Mesenchymal stem cell (in vitro differentiated cells and primary cell): Measurements from ENCODE around the gene SATB1.

Source experiments
- DNase-seq: peaks from one replicate; pipeline ENCODE4 v3.0.0-alpha.2; 2013
- H2AFZ ChIP-seq: one replicate; pipeline ENCODE4 v1.6.1; 2013; ENCODE audit warnings: low read depth, mild to moderate bottlenecking, control low read depth, inconsistent platforms, low read length, moderate library complexity
- H2AK5ac ChIP-seq: 2 replicates; pipeline ENCODE4 v1.6.1; 2013; ENCODE audit warnings: low read length, moderate library complexity, mild to moderate bottlenecking, inconsistent platforms; ENCODE audit not compliant: severe bottlenecking
- H2BK120ac ChIP-seq: one replicate; pipeline ENCODE4 v1.6.1; 2013; ENCODE audit warnings: low read depth, mild to moderate bottlenecking, inconsistent platforms, low read length, moderate library complexity
- H2BK12ac ChIP-seq, 2 experiments: one replicate each; pipeline ENCODE4 v1.6.1; 2013; ENCODE audit warnings: inconsistent platforms in 2 of 2, low read length in 2 of 2, mild to moderate bottlenecking in 2 of 2, moderate library complexity in 2 of 2, control low read depth in 1 of 2
- H2BK15ac ChIP-seq: one replicate; pipeline ENCODE4 v1.6.1; 2013; ENCODE audit warnings: mild to moderate bottlenecking, low read depth, inconsistent platforms; ENCODE audit not compliant: poor library complexity, severe bottlenecking
- H2BK5ac ChIP-seq: 2 replicates; pipeline ENCODE4 v1.6.1; 2013; ENCODE audit warnings: low read depth, mild to moderate bottlenecking, low read length, control low read depth, inconsistent platforms; ENCODE audit not compliant: poor library complexity, severe bottlenecking
- H3K14ac ChIP-seq, 2 experiments: one replicate each; pipeline ENCODE4 v1.6.1; 2013; ENCODE audit warnings: inconsistent platforms in 2 of 2, low read length in 2 of 2, control low read depth in 1 of 2, mild to moderate bottlenecking in 1 of 2, moderate library complexity in 1 of 2
- H3K18ac ChIP-seq, 2 experiments: one replicate each; pipeline ENCODE4 v1.6.1; 2013; ENCODE audit warnings: inconsistent platforms in 2 of 2, low read length in 2 of 2, control low read depth in 1 of 2, low read depth in 1 of 2, mild to moderate bottlenecking in 1 of 2
- H3K23ac ChIP-seq, 2 experiments: one replicate each; pipeline ENCODE4 v1.6.1; 2013; ENCODE audit warnings: inconsistent platforms in 2 of 2, low read length in 2 of 2, mild to moderate bottlenecking in 2 of 2, moderate library complexity in 2 of 2, control low read depth in 1 of 2
- H3K27ac ChIP-seq: 2 replicates; pipeline ENCODE4 v1.5.1; 2013; ENCODE audit warnings: mild to moderate bottlenecking, moderate library complexity, low read length, control low read depth, inconsistent platforms; ENCODE audit not compliant: poor library complexity, severe bottlenecking
- H3K27me3 ChIP-seq, 2 experiments: 2 replicates each; pipeline versions ENCODE4 v1.6.1 to v1.7.0; 2013; ENCODE audit warnings: low read length in 2 of 2, mild to moderate bottlenecking in 2 of 2, moderate library complexity in 2 of 2, control low read depth in 1 of 2, inconsistent platforms in 1 of 2; ENCODE audit not compliant: control insufficient read depth in 1 of 2, insufficient read depth in 1 of 2
- H3K36me3 ChIP-seq, 2 experiments: 2 replicates each; pipeline versions ENCODE4 v1.6.1 to v1.7.0; 2013; ENCODE audit warnings: low read length in 2 of 2, control low read depth in 1 of 2, inconsistent platforms in 1 of 2, low read depth in 1 of 2, mild to moderate bottlenecking in 1 of 2; ENCODE audit not compliant: insufficient read depth in 2 of 2, control insufficient read depth in 1 of 2
- H3K4ac ChIP-seq, 2 experiments: one replicate each; pipeline ENCODE4 v1.6.1; 2013; ENCODE audit warnings: inconsistent platforms in 2 of 2, low read length in 2 of 2, mild to moderate bottlenecking in 2 of 2, moderate library complexity in 2 of 2, control low read depth in 1 of 2, low read depth in 1 of 2
- H3K4me1 ChIP-seq: 2 replicates; pipeline ENCODE4 v1.6.1; 2013; ENCODE audit warnings: low read depth, low read length, control low read depth; ENCODE audit not compliant: control insufficient read depth, insufficient read depth
- H3K4me2 ChIP-seq: 2 replicates; pipeline ENCODE4 v1.6.1; 2013; ENCODE audit warnings: low read length, mild to moderate bottlenecking, inconsistent platforms; ENCODE audit not compliant: poor library complexity, severe bottlenecking
- H3K4me3 ChIP-seq, 2 experiments: 2 replicates each; pipeline versions ENCODE4 v1.5.1 to v1.7.0; 2013; ENCODE audit warnings: low read length in 2 of 2, mild to moderate bottlenecking in 2 of 2, control low read depth in 1 of 2, low read depth in 1 of 2; ENCODE audit not compliant: insufficient read depth in 1 of 2
- H3K79me1 ChIP-seq: replicated peaks from 2 replicates; pipeline ENCODE4 v1.6.1; 2013; ENCODE audit warnings: mild to moderate bottlenecking, control low read depth, low read length, inconsistent platforms; ENCODE audit not compliant: poor library complexity, severe bottlenecking
- H3K9ac ChIP-seq: 2 replicates; pipeline ENCODE4 v1.7.0; 2013; ENCODE audit warnings: mild to moderate bottlenecking, low read length, moderate library complexity
- H3K9me3 ChIP-seq: 2 replicates; pipeline ENCODE4 v1.7.0; 2013; ENCODE audit warnings: mild to moderate bottlenecking, low read length; ENCODE audit not compliant: control insufficient read depth
- H4K8ac ChIP-seq: one replicate; pipeline ENCODE4 v1.6.1; 2013; ENCODE audit warnings: inconsistent platforms, mild to moderate bottlenecking, low read length, moderate library complexity
- H4K91ac ChIP-seq: one replicate; pipeline ENCODE4 v1.6.1; 2013; ENCODE audit warnings: mild to moderate bottlenecking, low read length, inconsistent platforms
- WGBS: methylation state at CpG from one replicate; pipeline ENCODE4 v1.1.7; 2013; ENCODE audit warnings: mixed read lengths; 5-methylcytosine and 5-hydroxymethylcytosine counted together

The SATB1 gene

DNA sequence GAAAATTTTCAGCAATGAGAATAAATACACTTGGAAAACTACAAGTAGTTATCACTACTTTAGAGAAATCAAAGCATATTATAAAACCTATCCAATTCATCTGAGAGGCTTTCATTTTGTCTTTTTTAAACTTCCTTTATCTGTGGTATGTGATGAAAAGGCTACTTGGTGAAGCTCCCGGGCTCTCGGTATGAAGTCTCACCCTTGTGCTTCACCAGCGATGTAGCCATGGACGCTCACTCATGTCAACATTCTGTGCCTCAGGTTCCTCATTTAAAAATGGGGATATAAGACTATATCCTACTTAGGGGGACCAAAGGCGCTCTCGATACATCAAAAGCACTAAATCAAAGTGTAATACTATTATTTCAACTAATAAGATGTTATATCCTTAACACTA, 14.9 kb downstream of the SATB1 start:
- Histone ChIP-seq H4K8ac (no peak overlapping the region), H3K36me3 (peaks cover 0 to 29% of the 10 kb centered on the region in 2 experiments), H3K9ac (no peak overlapping the region), H3K27ac (no peak overlapping the region), H3K18ac (no peak overlapping the region), H2BK5ac (no peak overlapping the region), H3K4me2 (no peak overlapping the region), H3K23ac (no peak overlapping the region), H2BK15ac (no peak overlapping the region), H3K27me3 (no peaks in the 10 kb centered on the region), H2BK12ac (no peak overlapping the region), H2AK5ac (no peak overlapping the region), H4K91ac (no peak overlapping the region), H2BK120ac (no peak overlapping the region), H3K9me3 (no peaks in the 10 kb centered on the region), H3K4ac (no peak overlapping the region), H3K4me3 (no peak overlapping the region), H3K4me1 (no peaks in the 10 kb centered on the region), H2AFZ (no peak overlapping the region), H3K79me1 (no peaks in the 10 kb centered on the region), H3K14ac (no peak overlapping the region)
- 92% methylated on average over 4 of the region's 6 CpGs for WGBS
- no peak for DNase-seq

GRCh38 chr3:18409266-18409665, 15.9 kb downstream of the SATB1 start:
- H3K27ac ChIP-seq, result no peak overlapping the region
- H3K4me1 ChIP-seq, result no peaks in the 10 kb centered on the region
- H2BK5ac ChIP-seq, result no peak overlapping the region
- H3K23ac ChIP-seq, result no peak overlapping the region
- DNase-seq, result no peak
- no peak overlapping the region for H2BK120ac ChIP-seq
- no peak overlapping the region for H3K4ac ChIP-seq
- H3K18ac ChIP-seq, result no peak overlapping the region
- H3K14ac ChIP-seq, result no peak overlapping the region
- no peak overlapping the region for H2AK5ac ChIP-seq
- no peak overlapping the region for H4K8ac ChIP-seq
- H3K36me3 ChIP-seq, result peaks cover 0 to 19% of the 10 kb centered on the region in 2 experiments
- H2BK15ac ChIP-seq, result no peak overlapping the region
- no peak overlapping the region for H4K91ac ChIP-seq
- no peaks in the 10 kb centered on the region for H3K27me3 ChIP-seq
- H2AFZ ChIP-seq, result no peak overlapping the region
- H2BK12ac ChIP-seq, result no peak overlapping the region
- H3K9me3 ChIP-seq, result no peaks in the 10 kb centered on the region
- no peak overlapping the region for H3K9ac ChIP-seq
- H3K4me2 ChIP-seq, result no peak overlapping the region
- no CpG with 5 or more reads among the region's 2 CpGs for WGBS
- H3K4me3 ChIP-seq, result no peak overlapping the region
- no peaks in the 10 kb centered on the region for H3K79me1 ChIP-seq

DNA sequence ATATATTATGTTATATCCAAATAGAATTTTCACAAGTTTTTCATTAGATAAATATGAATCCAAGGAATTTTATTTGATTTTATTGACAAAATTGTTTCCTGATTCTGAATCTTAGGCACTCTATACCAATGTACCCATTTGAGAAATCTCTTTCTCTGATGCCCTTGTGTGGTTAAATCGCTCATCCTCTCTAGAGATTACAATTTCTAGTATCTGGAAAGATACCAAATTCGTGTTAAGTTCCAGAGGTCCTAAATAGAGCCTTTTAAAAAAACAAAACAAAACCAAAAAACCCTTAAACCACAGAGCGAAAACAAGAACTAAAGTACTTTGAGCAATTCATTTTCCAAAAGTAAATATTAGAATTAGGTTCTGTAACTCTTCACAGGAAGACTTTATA, 20.0 kb downstream of the SATB1 start:
- Histone ChIP-seq H4K8ac (no peak overlapping the region), H3K27me3 (no peaks in the 10 kb centered on the region), H4K91ac (no peak overlapping the region), H3K4ac (no peak overlapping the region), H3K4me2 (no peak overlapping the region), H3K14ac (no peak overlapping the region), H3K4me3 (no peak overlapping the region), H3K79me1 (no peaks in the 10 kb centered on the region), H2BK120ac (no peak overlapping the region), H3K23ac (no peak overlapping the region), H3K18ac (no peak overlapping the region), H3K4me1 (no peaks in the 10 kb centered on the region), H2BK15ac (no peak overlapping the region), H3K36me3 (peaks cover 0 to 5% of the 10 kb centered on the region in 2 experiments), H2BK12ac (no peak overlapping the region), H2BK5ac (no peak overlapping the region), H3K9ac (no peak overlapping the region), H3K9me3 (no peaks in the 10 kb centered on the region), H2AFZ (no peak overlapping the region), H3K27ac (no peak overlapping the region), H2AK5ac (no peak overlapping the region)
- WGBS, result 69% methylated on average over 2 of the region's 3 CpGs
- DNase-seq, result no peak

DNA sequence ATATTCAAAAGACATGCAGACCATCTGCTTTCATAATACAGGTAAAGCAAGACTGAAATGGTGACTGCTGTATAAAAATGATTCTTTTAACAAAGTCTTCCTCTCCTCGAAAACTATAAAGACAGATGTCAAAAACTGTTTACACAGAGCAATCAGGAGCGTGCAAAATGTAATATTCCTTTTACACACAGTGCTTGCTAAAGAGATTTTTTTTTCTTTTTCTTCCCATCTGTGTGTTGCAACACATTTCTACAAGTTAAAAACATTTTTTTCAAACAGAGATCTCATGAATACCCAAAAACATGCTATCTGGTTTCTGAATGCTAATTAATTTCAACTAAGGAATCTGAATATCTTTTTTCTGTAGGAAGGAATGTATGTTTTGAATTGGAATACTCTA, 22.1 kb downstream of the SATB1 start:
- 87% methylated on average over 2 of the region's 2 CpGs for WGBS

More for the DNA sequence above, 22.1 kb downstream of the SATB1 start:
- H3K4me3 ChIP-seq, result no peak overlapping the region
- no peaks in the 10 kb centered on the region for H3K4me1 ChIP-seq
- no peak overlapping the region for H3K18ac ChIP-seq
- no peak overlapping the region for H2AFZ ChIP-seq
- H3K4me2 ChIP-seq, result no peak overlapping the region
- no peak overlapping the region for H3K27ac ChIP-seq
- no peak overlapping the region for H3K23ac ChIP-seq
- H3K27me3 ChIP-seq, result no peaks in the 10 kb centered on the region
- H3K9me3 ChIP-seq, result no peaks in the 10 kb centered on the region
- H3K4ac ChIP-seq, result no peak overlapping the region
- no peak overlapping the region for H2AK5ac ChIP-seq
- H4K91ac ChIP-seq, result no peak overlapping the region
- no peak overlapping the region for H4K8ac ChIP-seq
- H2BK120ac ChIP-seq, result no peak overlapping the region
- H2BK12ac ChIP-seq, result no peak overlapping the region
- H3K14ac ChIP-seq, result no peak overlapping the region
- H2BK15ac ChIP-seq, result no peak overlapping the region
- H3K79me1 ChIP-seq, result no peaks in the 10 kb centered on the region
- H2BK5ac ChIP-seq, result no peak overlapping the region
- H3K9ac ChIP-seq, result no peak overlapping the region
- H3K36me3 ChIP-seq, result peaks cover 0 to 5% of the 10 kb centered on the region in 2 experiments
- no peak for DNase-seq
